ENCODE data around the gene PHLDA1. TPM values are rescaled to one million over a fixed set of nuclear protein-coding genes. Genes with fewer than 3 reads are reported as not detected.

The PHLDA1 gene
- total and polyA plus RNA-seq, 2 of the 4 experiments (the other 2 are of a cell fraction), result 27.8 to 32.4 TPM

DNA sequence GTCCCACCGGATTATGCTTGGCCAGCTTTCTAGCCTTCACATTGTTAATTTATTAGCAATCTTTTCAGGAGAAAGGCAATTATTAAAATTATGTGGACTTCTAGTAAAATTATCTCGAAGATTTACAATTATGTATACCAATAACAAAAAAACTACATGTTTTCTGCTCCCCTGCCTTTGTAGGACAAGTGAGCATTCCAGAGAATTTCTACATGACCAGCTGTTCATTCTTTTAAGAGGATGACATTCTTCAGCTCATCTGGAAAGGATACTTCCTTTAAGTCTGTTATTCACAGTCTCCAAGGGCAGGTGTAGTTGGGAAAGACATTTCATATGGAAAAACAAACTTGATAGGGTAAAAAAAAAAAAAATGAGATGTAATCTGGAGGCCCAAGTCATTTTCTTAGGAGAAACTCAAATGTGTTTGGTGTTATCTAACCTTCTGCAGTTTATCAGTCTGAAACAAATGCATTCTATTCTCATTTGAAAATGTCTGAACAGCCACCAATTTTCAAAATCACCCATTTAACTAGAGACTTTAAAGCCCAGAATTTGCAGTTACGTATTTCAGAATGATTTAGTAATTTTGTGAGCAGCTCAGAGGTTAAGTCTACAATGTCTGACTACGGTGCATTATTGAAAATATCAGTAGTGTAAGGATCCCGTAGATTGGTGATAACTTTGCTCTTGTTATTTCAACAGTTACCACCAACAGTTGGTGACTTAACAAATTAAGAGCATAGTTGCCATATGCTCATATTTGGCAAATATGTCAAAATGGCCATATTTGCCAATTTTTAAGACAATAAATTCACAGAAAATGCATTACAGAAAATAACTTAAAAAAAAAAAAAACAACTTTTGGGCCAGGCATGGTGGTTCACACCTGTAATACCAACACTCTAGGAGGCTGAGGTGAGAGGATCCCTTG, 1.8 kb upstream of the PHLDA1 start:
- in situ Hi-C loops (cut with MboI; ENCODE audit: low sequenced_read_pairs), result loop anchor here (25.0 kb wide), 1 partner anchor 696 kb away; the partner anchor contains the start of genes CAPS2 and GLIPR1L1
- H3K9me3 ChIP-seq (ENCODE audit: control insufficient read depth, insufficient read depth, low read length), result no peaks in the 10 kb centered on the region
- dilution Hi-C loops (cut with HindIII; ENCODE audit: low sequenced_read_pairs, unreplicated experiment), result no loop called here
- H3K4ac ChIP-seq (ENCODE audit: low read depth, low read length), result peak overlapping the region; percentile 97
- H3K56ac ChIP-seq (ENCODE audit: extremely low read depth, insufficient read depth, low read length), result peak overlapping the region; percentile 94
- peak overlapping the region; percentile 84 for H2BK20ac ChIP-seq (ENCODE audit: low read depth, low read length)
- H3K36me3 ChIP-seq (ENCODE audit: control insufficient read depth, insufficient read depth, low read length), result peaks cover 21% of the 10 kb centered on the region
- peak overlapping the region; percentile 100 for H3K9ac ChIP-seq (ENCODE audit: low read depth, low read length)
- ChIA-PET CTCF (interaction anchor here (0.6 to 2.0 kb wide), 6 partner anchors 125 to 506 kb away, joined by 3 to 8 read pairs (median 4); no protein-coding TSS in a partner anchor), POLR2A (ENCODE audit: unreplicated experiment) (interaction anchor here (0.8 to 1.1 kb wide), 2 partner anchors 9 to 282 kb away, joined by 3 to 5 read pairs; no protein-coding TSS in a partner anchor)
- H4K8ac ChIP-seq (ENCODE audit: low read depth in 2 of 2, low read length in 2 of 2), result peak overlapping the region; percentile 92 to 95
- no peaks in the 10 kb centered on the region for H3K27me3 ChIP-seq (ENCODE audit: control insufficient read depth, insufficient read depth, low read length)
- H2BK15ac ChIP-seq (ENCODE audit: low read depth, low read length), result peak overlapping the region; percentile 91; the same call in 2 of the 3 replicates
- peak overlapping the region; percentile 59 for H3K4me3 ChIP-seq (ENCODE audit: insufficient read depth, low read depth, low read length)
- no peak for TF ChIP-seq MAFK (IDR thresholded peaks at IDR 0.05; ENCODE audit: low read depth, low read length)
- no peak; the same call in 1 of the 2 replicates for TF ChIP-seq POLR2A (IDR thresholded peaks at IDR 0.05; ENCODE audit: low read depth, low read length)
- TF ChIP-seq, protein P1, sequence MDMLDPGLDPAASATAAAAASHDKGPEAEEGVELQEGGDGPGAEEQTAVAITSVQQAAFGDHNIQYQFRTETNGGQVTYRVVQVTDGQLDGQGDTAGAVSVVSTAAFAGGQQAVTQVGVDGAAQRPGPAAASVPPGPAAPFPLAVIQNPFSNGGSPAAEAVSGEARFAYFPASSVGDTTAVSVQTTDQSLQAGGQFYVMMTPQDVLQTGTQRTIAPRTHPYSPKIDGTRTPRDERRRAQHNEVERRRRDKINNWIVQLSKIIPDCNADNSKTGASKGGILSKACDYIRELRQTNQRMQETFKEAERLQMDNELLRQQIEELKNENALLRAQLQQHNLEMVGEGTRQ (IDR thresholded peaks at IDR 0.05; ENCODE audit: low read depth, low read length), result no peak
- TF ChIP-seq FOS (IDR thresholded peaks at IDR 0.05; ENCODE audit: low read depth, low read length), result no peak
- H2BK5ac ChIP-seq (ENCODE audit: low read depth, low read length, poor library complexity, severe bottlenecking), result peak overlapping the region; percentile 95
- no peak for ATAC-seq (ENCODE audit: low read depth)
- H3K23ac ChIP-seq (ENCODE audit: low read depth, low read length), result peak overlapping the region; percentile 99
- peak overlapping the region; percentile 99 for H3K18ac ChIP-seq (ENCODE audit: low read depth, low read length)
- peak overlapping the region; percentile 97 for H2AK5ac ChIP-seq (ENCODE audit: low read depth, low read length)
- H3K4me1 ChIP-seq (ENCODE audit: control insufficient read depth, insufficient read depth, low read length), result peaks cover 11% of the 10 kb centered on the region
- H3K79me1 ChIP-seq (ENCODE audit: low read depth in 1 of 2, low read length in 2 of 2), result peaks cover 10 to 38% of the 10 kb centered on the region in 2 experiments
- BruUV-seq (replicated peaks), result no TSS peak
- no peak overlapping the region for H2AK9ac ChIP-seq (replicated peaks; ENCODE audit: low read depth, low read length, poor library complexity)
- H3K27ac ChIP-seq (ENCODE audit: insufficient read depth, low read length), result peak overlapping the region; percentile 92
- intact Hi-C loops (cut with micrococcal nuclease), result loop anchor here (5.0 kb wide), 2 partner anchors 411 to 701 kb away; partner anchors contain the start of genes CAPS2 and GLIPR1L1
- peak overlapping the region; percentile 99 for H4K5ac ChIP-seq (ENCODE audit: low read depth, low read length)
- H3K9me1 ChIP-seq (ENCODE audit: insufficient read depth, low read length), result peaks cover 7% of the 10 kb centered on the region
- no peak overlapping the region for H2AFZ ChIP-seq (replicated peaks; ENCODE audit: low read length, poor library complexity)
- H4K91ac ChIP-seq (ENCODE audit: insufficient read depth, low read depth, low read length), result peak overlapping the region; percentile 97
- WGBS, 2 experiments (ENCODE audit: extremely low coverage in 2 of 2, insufficient read length in 1 of 2), result no CpG with 5 or more reads among the region's 5 CpGs
- peaks cover 22% of the 10 kb centered on the region for H4K20me1 ChIP-seq (ENCODE audit: insufficient read depth, low read length)
- peak overlapping the region; percentile 99 for H3K14ac ChIP-seq (replicated peaks; ENCODE audit: low read depth, low read length)
- H2BK120ac ChIP-seq (ENCODE audit: low read depth, low read length), result peak overlapping the region; percentile 93
- peak; percentile 64 for DNase-seq
- peak overlapping the region; percentile 100 for H3K4me2 ChIP-seq (ENCODE audit: low read depth, low read length)
